GM12892 (cell line): Measurements from ENCODE around the gene ABAT.

Source experiments
- POLR2A ChIP-seq: IDR thresholded peaks from 2 replicates; pipeline ENCODE4 v1.6.1; 2011; ENCODE audit warnings: low read depth, low read length, control low read depth
- POLR2AphosphoS5 ChIP-seq: IDR thresholded peaks from 2 replicates; pipeline ENCODE4 v1.6.1; 2011; ENCODE audit warnings: low read depth, low read length, control low read depth
- TAF1 ChIP-seq: IDR thresholded peaks from 2 replicates; pipeline ENCODE4 v1.6.1; 2011; ENCODE audit warnings: low read depth, mild to moderate bottlenecking, control low read depth, low read length, borderline replicate concordance

- no peak for TF ChIP-seq POLR2A
- TF ChIP-seq POLR2AphosphoS5 = no peak
- TF ChIP-seq TAF1 = no peak
These were observed 45.3 kb upstream of the ABAT start for GRCh38 chr16:8628981-8629725.
